Hematopoietic multipotent progenitor cell treated with erythropoietin and hydrocortisone succinate and interleukin-3 and kit ligand, for 17 days (in vitro differentiated cells): Measurements from ENCODE around the gene DIP2C.
"Not testable (repeated sequence)": the region's sequence is repeated elsewhere in the genome, so short reads cannot be mapped to it uniquely, and the experiment has no call there.

ENCODE experiments used
- DNase-seq: peaks from one replicate; pipeline ENCODE4 v3.0.0-alpha.2; 2015; ENCODE audit warnings: low spot score

Gene DIP2C

DNA sequence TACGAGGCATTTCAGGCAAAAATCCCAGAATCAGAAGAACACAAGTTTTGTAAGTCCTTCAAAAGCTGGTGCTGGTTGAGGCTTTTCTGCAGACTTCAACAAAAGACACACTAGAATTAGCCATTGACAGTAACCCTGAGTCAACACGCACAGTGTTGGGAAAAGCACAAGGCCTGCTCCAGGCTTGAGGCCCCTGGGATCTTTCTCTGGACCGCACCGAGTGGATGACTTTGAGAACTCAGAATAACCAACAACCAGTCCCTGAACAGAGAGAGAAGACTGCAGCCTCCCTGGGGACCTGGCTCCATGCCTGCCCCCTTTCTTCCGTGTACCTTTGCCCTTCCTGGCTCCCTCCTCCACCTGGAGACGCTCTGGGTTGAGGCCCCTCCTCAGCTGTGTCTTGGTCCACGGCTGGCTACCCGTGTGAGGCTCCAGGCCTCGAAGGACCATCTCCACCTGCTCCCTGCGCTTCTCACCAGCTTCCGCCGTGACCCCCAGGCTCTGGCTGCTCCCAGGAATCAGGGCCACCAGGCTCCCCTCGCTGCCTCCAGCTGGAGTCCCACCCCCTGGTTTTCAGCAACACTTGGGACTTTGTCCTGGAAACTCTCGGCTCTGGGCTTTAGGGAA is 28.4 kb downstream of the DIP2C start:
- DNase-seq: no peak

DNA sequence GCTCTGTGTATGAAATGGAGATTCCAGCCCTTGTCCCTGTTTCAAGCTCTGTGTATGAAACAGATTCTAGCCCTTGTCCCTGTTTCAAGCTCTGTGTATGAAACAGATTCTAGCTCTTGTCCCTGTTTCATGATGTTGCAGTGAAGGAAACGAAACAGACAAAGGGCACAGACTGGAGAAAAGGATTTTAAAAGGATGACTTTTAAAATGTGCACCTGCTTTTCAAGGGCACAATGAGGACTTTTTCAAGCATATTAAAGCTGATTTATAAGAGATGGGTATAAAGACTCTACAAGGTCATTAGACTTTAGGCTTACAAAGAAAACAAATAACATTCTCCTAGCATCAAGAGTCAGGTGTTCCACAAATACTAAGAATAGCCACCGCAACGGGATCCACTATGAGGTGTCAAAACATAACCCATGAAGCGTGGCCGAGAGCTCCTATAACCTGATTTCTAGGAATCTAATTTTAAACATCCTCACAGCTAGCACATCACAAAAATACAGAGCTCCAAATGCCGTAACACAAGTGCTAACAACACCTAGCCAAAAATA is 29.0 kb downstream of the DIP2C start:
- DNase-seq: no peak

DNA sequence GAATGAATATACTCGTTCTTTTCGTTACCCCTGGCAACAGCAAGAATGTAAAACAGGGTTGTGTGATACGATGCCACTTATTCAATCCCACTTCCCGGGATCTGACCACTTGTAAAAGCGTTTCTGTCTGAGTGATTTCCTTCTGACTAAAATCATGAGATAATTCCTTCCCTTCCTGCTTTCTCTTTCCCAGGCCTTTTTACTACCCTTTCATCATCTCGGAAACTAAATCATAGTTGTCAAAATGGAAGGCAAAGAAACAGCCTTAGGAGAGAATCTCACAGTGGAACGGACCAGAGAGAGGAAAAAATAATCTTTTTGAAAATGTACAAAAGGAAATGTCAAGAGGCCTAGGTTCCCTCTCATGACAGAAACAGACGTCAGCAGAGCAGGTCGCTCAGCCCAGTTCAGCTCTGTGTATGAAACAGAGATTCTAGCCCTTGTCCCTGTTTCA is 29.8 kb downstream of the DIP2C start:
- no peak for DNase-seq

DNA sequence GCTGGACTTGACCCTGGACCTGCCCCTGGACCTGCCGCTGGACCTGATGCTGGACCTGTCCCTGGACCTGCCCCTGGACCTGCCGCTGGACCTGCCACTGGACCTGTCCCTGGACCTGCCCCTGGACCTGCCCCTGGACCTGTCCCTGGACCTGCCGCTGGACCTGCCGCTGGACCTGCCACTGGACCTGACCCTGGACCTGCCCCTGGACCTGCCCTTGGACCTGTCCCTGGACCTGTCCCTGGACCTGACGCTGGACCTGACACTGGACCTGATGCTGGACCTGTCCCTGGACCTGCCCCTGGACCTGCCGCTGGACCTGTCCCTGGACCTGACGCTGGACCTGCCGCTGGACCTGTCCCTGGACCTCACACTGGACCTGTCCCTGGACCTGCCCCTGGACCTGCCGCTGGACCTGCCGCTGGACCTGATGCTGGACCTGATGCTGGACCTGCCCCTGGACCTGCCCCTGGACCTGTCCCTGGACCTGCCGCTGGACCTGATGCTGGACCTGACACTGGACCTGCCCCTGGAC is 31.6 kb downstream of the DIP2C start:
- DNase-seq: not testable (repeated sequence)

DNA sequence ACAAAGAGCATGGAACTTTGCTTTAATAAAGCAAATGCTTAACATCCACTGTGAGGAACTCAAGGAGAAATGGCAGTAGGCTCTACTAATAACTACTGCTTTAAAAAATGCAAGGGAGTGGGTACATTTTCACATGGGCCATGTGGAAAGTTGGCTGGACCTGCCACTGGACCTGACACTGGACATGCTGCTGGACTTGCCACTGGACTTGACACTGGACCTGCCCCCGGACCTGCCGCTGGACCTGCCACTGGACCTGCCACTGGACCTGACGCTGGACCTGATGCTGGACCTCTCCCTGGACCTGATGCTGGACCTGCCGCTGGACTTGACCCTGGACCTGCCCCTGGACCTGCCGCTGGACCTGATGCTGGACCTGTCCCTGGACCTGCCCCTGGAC is 32.6 kb downstream of the DIP2C start:
- no peak for DNase-seq

DNA sequence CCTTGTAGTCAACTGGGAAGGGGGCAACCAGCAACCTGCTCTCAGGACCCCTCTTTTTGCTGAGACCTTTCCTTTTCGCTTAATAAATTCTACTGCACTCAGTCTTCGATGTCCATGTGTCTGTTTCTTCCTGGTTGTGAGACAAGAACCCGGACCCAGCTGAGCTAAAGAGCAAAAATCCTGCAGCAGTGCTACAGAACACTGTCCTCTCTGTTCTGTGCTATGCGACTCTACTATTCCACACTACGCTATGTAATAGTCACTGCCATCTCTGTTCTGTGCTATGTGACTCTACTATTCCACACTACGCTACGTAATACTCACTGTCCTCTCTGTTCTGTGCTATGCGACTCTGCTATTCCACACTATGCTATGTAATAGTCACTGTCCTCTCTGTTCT is 34.3 kb downstream of the DIP2C start:
- no peak for DNase-seq

DNA sequence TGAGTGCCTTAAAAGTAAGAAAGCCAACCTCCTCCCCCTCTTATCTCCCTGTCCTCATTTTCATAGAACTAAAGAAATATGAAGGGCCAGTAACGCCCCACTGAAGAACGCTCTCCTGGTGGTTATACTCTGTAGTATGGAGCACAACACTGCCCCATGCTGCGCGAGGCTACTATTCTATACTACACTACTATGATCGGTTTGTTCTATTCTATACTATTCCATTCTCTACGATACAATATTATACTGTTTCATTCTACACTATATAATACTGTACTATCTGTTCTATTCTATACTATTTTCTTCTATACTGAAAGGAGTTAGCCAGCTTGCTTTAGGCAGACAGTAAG is 34.8 kb downstream of the DIP2C start:
- DNase-seq: no peak

DNA sequence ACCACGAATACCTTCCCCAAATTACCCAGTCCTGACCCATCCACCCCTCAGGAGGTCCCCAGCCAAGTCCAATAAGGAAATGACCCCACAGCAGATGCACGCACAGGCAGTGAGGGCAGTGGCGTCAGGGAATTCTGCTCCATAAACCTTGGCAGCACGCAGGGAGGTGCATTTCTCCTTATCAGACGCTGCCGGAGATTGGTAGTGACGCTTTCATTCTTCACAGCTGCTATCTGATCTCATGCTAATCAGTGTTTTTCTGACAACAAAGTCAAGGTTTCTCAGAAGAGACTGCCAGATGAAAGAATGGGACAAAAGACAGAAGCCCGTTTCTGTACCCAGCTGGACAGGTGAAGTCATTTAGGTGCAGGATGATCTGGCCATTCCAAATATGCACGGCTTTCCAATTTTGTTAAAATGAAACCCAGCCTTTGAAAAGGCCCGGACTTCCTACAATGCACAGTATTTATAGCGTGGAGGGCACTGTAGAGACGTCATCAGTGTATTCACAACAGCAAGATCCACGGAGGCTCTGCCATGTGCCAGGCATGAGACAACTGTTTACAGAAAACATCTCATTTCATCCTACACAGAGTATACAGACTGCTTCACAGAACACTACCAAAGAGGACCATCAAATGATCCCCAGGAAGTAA is 35.3 kb downstream of the DIP2C start:
- no peak for DNase-seq

DNA sequence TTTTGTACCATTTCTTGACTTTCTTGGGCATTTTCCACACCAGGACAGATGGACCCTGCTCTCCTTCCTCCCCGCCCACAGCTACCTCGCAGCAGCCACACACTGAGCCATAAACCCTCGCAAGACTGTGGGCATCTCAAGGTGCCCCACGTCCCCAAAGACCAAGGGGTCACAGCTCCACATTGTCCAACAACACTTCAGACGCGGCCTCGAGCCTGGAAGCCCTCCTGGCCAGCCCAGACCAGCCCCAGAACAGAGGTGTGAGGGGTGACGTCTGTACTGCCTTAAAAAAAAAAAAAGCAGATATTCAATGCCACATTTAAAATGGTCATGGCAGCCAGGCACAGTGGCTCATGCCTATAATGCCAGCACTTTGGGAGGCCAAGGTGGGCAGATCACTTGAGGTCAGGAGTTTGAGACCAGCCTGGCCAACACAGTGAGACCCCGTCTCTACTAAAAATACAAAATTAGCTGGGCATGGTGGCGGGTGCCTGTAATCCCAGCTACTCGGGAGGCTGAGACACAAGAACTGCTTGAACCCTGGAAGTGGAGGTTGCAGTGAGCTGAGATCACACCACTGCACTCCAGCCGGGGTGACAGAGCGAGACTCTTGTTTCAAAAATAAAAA is 36.5 kb downstream of the DIP2C start:
- not testable (repeated sequence) for DNase-seq

DNA sequence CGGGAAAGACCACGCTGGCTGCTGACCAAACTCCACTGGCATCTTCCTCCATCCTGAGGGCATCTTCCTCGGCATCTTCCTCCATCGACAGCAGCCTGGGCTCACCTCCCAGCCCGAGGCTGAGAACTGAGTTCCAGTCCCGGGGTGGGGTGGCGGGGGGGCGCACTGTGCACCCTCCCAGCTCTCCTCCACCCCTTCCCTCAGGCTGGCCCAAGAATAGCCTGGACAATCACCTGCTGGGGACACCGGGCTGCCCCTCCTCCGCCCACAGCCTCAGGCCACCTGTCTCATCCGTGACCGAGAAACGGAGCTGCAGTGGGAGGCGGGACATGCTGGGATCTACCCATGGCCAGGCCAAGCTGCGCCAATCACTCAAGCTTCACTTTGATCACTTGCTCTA is 37.2 kb downstream of the DIP2C start:
- no peak for DNase-seq

DNA sequence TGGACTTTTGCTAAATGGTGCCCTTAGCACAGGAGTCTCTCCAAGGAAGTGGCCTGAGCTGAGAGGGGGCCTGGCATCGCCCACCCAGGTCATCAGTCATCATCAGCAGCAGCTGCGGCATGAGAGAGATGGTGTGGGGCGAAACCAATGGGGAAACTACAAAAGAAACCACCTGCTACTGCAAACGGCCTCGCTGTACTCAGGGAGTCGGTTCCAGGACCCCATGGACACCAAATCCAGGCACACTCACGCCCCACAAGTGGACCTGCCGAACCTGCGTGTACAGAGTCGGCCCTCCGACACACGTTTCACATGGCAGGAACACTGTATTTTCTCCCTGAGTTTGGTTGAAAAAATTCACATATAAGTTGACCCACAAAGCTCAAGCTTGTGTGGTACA is 37.8 kb downstream of the DIP2C start:
- DNase-seq: no peak

DNA sequence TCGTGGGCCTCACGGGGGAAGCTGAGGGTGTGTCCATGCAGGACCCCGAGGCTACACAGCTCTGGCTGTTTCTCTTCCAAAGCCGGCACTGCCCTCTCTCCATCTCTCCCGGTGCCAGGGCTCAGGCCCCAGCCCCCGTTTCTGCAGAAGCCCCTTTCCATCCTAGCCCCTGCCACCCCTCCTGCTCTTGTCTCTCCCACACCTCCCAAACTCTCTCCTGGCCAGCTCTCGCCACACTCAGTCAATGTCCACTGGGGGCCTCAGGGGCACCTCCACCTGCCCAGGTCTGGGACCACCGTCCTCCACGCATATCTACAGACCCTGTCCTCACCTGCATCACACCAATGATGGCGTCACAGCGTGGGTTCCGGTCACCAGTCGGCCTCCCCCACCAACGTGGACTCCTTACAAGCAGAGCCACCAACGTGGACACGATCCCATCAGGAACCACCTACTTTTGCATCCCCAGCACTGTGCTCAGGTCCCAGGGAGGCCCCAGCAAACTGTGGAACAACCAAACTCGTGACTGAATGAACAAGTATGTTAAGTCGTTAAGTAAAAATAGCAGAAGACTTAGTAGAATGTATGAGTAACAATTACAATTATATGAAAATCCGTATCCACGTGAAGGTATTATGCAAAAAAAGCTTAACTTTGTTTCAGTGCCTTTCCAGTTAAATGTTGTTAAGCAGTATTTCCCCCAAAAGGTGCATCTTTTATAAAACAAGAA is 38.4 kb downstream of the DIP2C start:
- DNase-seq: no peak

DNA sequence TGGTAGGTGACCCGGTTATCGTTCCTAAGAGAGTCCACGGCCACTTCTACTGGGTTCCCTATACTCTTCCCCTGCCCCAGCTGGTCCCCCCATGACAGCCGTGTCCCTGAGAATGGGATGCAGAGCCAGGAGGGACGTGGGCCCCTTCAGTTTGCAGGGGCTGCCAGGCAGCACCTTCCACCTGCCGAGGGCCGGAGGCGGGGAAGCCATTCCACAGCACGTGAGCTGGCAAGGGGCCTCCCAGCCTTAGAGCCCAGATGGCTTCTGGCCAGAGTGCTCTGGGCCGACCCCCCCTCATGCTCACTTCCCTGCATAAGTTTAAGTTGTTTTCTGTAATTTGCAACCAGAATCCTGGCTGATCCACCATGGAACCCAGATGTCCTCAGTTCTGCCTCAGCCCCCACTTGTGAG is 39.0 kb downstream of the DIP2C start:
- DNase-seq: no peak

DNA sequence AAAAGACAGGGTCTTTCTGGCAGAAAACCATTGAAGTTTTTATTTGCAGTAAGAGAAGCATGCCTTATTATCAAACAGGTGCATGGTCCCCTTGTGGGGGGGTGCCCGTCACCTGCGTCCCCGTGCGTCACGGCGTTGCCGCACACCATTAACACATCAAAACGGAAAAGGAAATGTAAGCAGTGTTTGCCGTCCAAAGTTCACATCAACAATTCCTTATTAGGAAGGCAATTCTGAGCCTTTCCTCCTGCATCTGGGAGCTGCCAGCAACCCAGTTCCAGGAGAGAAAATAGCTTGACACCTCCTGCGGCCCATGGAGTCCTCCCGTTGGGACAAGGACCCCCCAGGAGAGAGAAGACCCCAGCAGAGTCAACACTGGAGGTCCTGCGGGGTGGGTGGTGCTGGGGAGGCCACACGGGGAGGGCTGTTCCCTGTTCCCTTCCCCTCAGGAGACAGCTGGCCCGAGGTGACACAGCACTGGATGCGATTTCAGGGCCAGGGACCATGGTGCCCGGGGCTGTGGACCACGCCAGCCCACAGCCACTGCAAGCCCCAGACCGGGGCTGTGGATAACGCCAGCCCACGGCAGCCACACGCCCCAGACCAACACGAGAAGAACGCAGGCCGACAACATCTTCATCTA is 39.5 kb downstream of the DIP2C start:
- DNase-seq: no peak

DNA sequence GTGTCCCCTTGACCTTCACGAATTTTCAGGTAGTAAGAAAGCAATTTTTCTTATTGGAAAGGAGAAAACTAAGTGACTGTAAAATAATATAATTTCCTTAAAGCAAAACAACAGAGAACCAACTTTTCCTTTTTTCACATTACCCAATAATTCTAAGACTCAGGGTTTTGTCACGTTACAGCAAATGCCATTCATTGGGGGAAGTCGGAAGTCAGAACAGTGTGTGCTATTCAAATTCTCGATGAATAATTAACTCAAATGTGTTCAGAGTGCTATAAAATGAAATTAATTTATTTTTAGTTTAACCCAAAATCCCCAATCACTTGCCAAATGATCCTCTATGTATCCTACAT is 40.0 kb downstream of the DIP2C start:
- DNase-seq: no peak

DNA sequence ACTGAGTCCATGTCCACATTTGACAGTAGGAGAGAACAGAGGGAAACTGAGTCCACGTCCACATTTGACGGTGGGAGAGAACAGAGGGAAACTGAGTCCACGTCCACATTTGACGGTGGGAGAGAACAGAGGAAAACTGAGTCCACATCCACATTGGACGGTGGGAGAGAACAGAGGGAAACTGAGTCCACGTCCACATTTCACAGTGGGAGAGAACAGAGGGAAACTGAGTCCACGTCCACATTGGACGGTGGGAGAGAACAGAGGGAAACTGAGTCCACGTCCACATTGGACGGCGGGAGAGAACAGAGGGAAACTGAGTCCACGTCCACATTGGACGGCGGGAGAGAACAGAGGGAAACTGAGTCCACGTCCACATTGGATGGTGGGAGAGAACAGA is 42.4 kb downstream of the DIP2C start:
- DNase-seq: not testable (repeated sequence)

DNA sequence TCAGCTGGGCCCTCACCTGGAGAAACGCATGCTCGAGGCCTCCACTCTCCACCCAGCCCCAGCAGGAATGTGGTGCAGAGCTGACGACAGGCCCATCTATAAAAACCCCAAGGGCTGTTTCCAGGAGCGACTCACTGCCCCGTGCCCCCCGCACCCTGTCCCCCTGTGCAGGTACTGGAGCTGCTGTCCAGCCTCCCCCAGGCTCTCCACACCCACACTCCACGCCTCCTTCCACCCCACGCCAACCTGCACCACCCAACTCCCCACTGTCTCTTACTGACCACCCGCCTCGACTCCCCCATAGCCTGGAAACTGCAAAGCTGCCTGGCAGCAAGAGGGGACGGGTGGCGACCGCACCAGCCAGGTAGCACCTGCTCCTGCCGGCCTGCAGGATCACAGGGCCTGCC is 43.3 kb downstream of the DIP2C start:
- DNase-seq: no peak

DNA sequence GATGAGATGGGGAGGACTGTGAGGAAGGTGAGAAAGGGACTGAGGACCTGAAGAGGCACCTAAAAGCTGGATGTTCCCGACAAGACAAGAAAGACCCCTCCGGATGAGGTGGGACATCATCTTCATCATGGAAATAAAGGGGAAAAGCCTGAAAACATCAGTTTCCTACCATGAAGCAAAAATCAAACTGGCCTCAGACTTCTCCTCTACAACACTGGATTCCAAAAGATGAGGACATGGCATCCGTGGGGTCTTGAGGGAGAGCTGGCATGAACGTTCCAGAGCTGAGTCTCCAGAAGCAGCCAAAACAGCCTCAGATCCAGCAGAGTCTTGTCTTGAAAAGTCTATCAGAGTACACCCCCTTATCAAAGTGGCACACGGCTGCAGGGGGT is 44.5 kb downstream of the DIP2C start:
- DNase-seq: no peak

DNA sequence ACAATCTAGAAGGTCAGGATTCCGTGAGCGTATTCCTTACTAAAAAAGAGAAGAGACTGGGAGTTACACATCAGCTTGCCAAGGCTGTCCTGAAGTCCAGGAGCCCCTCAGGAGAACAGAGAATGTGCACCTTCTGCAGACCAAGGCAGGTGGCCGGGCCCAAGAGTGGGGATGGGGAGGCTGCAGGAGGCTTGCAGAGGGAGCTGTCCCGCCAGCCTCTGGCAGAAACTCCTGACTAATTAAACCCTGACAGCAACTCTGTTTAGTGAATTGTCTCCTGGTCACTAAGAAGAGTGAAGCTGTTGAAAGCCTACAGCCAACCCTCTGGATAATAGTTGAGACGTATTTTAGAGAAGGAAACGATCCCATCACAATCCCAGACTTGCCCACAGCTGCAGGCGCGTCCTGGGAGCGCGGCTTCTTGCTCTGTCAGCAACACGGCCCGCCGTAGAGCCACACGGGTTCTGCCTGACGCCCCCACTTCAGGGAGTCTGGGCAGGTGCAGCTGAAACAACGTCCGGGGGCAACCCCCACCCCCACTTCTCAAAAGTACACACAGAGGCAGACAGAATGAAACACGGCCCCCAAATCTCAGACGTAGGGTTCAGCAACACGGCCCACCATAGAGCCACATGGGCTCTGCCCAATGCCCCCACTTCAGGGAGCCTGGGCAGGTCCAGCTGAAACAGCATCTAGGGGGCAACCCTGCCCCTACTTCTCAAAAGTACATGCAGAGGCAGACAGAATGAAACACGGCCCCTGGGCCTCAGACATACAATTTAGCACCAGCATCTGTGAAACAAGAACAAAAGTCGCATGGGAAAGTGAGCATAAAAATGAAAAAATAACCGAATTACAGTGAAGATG is 45.2 kb downstream of the DIP2C start:
- no peak for DNase-seq

DNA sequence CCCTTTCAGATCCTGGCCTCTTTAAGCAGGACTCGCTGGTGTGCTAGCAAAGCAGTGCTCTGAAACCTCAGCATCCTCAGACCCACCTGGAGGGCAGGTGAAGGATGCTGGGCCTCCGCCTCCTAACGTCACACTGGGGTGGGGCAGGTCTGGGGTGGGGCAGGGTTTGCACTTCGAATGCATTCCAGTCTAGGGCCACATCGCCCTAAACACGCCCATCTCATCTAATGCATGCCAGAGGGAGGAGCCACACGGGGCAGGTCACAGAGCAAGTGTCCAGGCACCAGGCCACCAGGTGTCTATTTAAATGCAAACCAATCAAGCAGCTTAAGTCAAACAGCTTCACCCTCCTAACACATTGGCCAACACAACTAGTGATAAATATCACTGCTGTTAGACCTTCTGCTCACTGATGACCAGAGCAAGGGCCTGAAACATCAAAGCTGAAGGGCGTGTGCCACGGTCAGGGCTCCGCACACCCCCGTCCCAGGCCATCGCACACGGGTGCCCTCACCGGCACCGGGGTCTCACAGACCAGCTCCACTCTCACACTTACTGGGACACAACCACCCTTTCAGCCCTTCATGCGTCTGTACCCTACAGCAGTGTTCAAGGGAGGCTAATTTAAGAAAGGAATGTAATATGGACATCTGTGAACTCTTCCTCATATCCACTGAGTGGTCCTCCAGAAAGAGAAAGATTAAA is 47.1 kb downstream of the DIP2C start:
- no peak for DNase-seq
